Endodermal cell (in vitro differentiated cells): ENCODE data around the gene CDC42. TPM values are rescaled to one million over a fixed set of nuclear protein-coding genes. Genes with fewer than 3 reads are reported as not detected.

Experiments
- DNase-seq: peaks from one replicate; pipeline ENCODE4 v3.0.0-alpha.2; 2017
- H3K27ac ChIP-seq: 2 replicates; pipeline ENCODE4 v1.5.1; 2013; ENCODE audit warnings: mild to moderate bottlenecking, low read depth, low read length, moderate library complexity
- H3K27me3 ChIP-seq: 2 replicates; pipeline ENCODE4 v1.6.1; 2013; ENCODE audit warnings: mild to moderate bottlenecking, low read length, moderate library complexity; ENCODE audit not compliant: insufficient read depth, control insufficient read depth, poor library complexity, severe bottlenecking
- H3K36me3 ChIP-seq: 2 replicates; pipeline ENCODE4 v1.7.0; 2013; ENCODE audit warnings: mild to moderate bottlenecking, low read length, moderate library complexity; ENCODE audit not compliant: control insufficient read depth, insufficient read depth
- H3K4me1 ChIP-seq: one replicate; pipeline ENCODE4 v1.7.0; 2013; ENCODE audit warnings: low read length; ENCODE audit not compliant: control insufficient read depth, insufficient read depth
- H3K4me3 ChIP-seq: 2 replicates; pipeline ENCODE4 v1.5.1; 2013; ENCODE audit warnings: mild to moderate bottlenecking, low read length, moderate library complexity
- H3K9ac ChIP-seq: 2 replicates; pipeline ENCODE4 v1.6.1; 2013; ENCODE audit warnings: mild to moderate bottlenecking, low read length, moderate library complexity; ENCODE audit not compliant: poor library complexity, severe bottlenecking; ENCODE audit errors: extremely low read depth
- H3K9me3 ChIP-seq: 2 replicates; pipeline ENCODE4 v1.6.1; 2013; ENCODE audit warnings: mild to moderate bottlenecking, low read length, moderate library complexity; ENCODE audit not compliant: control insufficient read depth
- H3K27ac Mint-ChIP-seq: 2 replicates; pipeline ENCODE4 v1.8.0; 2020; ENCODE audit warnings: mixed read lengths
- H3K27me3 Mint-ChIP-seq: 2 replicates; pipeline ENCODE4 v1.8.0; 2021; ENCODE audit warnings: mild to moderate bottlenecking, mixed read lengths; ENCODE audit not compliant: insufficient read depth
- H3K36me3 Mint-ChIP-seq: 2 replicates; pipeline ENCODE4 v1.8.0; 2020; ENCODE audit warnings: low read depth, mixed read lengths
- H3K4me1 Mint-ChIP-seq: 2 replicates; pipeline ENCODE4 v1.8.0; 2020; ENCODE audit warnings: mixed read lengths
- H3K4me3 Mint-ChIP-seq: 2 replicates; pipeline ENCODE4 v1.8.0; 2020; ENCODE audit warnings: mild to moderate bottlenecking, moderate library complexity, mixed read lengths
- H3K9me3 Mint-ChIP-seq: 2 replicates; pipeline ENCODE4 v1.8.0; 2020; ENCODE audit warnings: mild to moderate bottlenecking, mixed read lengths
- CTCF ChIP-seq: fragments of 200-600 bp; sonication (generic); conservative IDR thresholded peaks from 2 replicates; pipeline ENCODE4 v1.5.0; 2021; ENCODE audit warnings: antibody characterized with exemption, mild to moderate bottlenecking
- WGBS, 2 experiments: methylation state at CpG; one replicate each; pipeline versions ENCODE4 v1.1.5 to v1.1.7; 2013; ENCODE audit warnings: missing lambda C conversion rate in 2 of 2, mixed read lengths in 1 of 2; ENCODE audit not compliant: insufficient coverage in 1 of 2, insufficient read length in 1 of 2; 5-methylcytosine and 5-hydroxymethylcytosine counted together
- total RNA-seq, 2 donors: library from RNA; stranded (reverse); fragmentation: NEBNext Ultra II Directional in 1 of 2; extraction: Animal tissue kit (Norgen Biotek cat#: 25700) in 1 of 2; gene quantifications; 2 replicates in 1 of 2; 3 replicates in 1 of 2; pipeline ENCODE4 v1.2.1, GENCODE V29; 2021

Gene CDC42
- total RNA-seq, 2 donors from 2014 or later = 274 to 283 TPM

- H3K9ac ChIP-seq = no peak overlapping the region
- H3K4me3 ChIP-seq = no peak overlapping the region
- peak; percentile 31 for DNase-seq
- Mint-ChIP-seq H3K36me3 (peaks cover 41% of the 10 kb centered on the region), H3K27me3 (no peaks in the 10 kb centered on the region), H3K4me1 (peaks cover 33% of the 10 kb centered on the region), H3K9me3 (no peaks in the 10 kb centered on the region), H3K4me3 (no peak overlapping the region), H3K27ac (no peak overlapping the region)
- 94 to 95% methylated on average over 3 of the region's 3 CpGs for WGBS, 2 experiments
- H3K27ac ChIP-seq = no peak overlapping the region
- no peaks in the 10 kb centered on the region for H3K27me3 ChIP-seq
- no peak for TF ChIP-seq CTCF
- H3K9me3 ChIP-seq = no peaks in the 10 kb centered on the region
- H3K4me1 ChIP-seq = peaks cover 6% of the 10 kb centered on the region
- peaks cover 90% of the 10 kb centered on the region for H3K36me3 ChIP-seq
Observed at GRCh38 chr1:22111620-22112019, 59.1 kb downstream of the CDC42 start.

GRCh38 chr1:22112554-22112953, 60.0 kb downstream of the CDC42 start:
- TF ChIP-seq CTCF = no peak
- no peaks in the 10 kb centered on the region for H3K27me3 Mint-ChIP-seq
- H3K4me3 ChIP-seq = no peak overlapping the region
- no peaks in the 10 kb centered on the region for H3K9me3 Mint-ChIP-seq
- H3K9ac ChIP-seq = no peak overlapping the region
- H3K9me3 ChIP-seq = no peaks in the 10 kb centered on the region
- no peak overlapping the region for H3K4me3 Mint-ChIP-seq
- DNase-seq = peak; percentile 28
- H3K36me3 ChIP-seq = peaks cover 90% of the 10 kb centered on the region
- peaks cover 39% of the 10 kb centered on the region for H3K36me3 Mint-ChIP-seq
- H3K4me1 Mint-ChIP-seq = peaks cover 33% of the 10 kb centered on the region
- no peaks in the 10 kb centered on the region for H3K27me3 ChIP-seq
- no peak overlapping the region for H3K27ac Mint-ChIP-seq
- H3K27ac ChIP-seq = peak overlapping the region; percentile 32
- H3K4me1 ChIP-seq = peaks cover 6% of the 10 kb centered on the region
- 86 to 95% methylated on average over 1 to 3 of the region's 3 CpGs for WGBS, 2 experiments

- Mint-ChIP-seq H3K9me3 (no peaks in the 10 kb centered on the region), H3K36me3 (peaks cover 24% of the 10 kb centered on the region), H3K27ac (peak overlapping the region; percentile 54), H3K4me1 (peaks cover 33% of the 10 kb centered on the region), H3K4me3 (no peak overlapping the region), H3K27me3 (no peaks in the 10 kb centered on the region)
- H3K36me3 ChIP-seq = peaks cover 91% of the 10 kb centered on the region
- H3K27me3 ChIP-seq = no peaks in the 10 kb centered on the region
- H3K4me1 ChIP-seq = peaks cover 6% of the 10 kb centered on the region
- no peak overlapping the region for H3K9ac ChIP-seq
- DNase-seq = peak; percentile 34
- no peaks in the 10 kb centered on the region for H3K9me3 ChIP-seq
- H3K4me3 ChIP-seq = no peak overlapping the region
- H3K27ac ChIP-seq = peak overlapping the region; percentile 36
- no peak for TF ChIP-seq CTCF
- whole genome bisulfite sequencing, 2 experiments = 85 to 88% methylated on average over 6 to 18 of the region's 18 CpGs
Observed at GRCh38 chr1:22114083-22115012, 61.8 kb downstream of the CDC42 start.
